PC-9 (cell line): ENCODE data around the gene BIRC2. TPM values are rescaled to one million over a fixed set of nuclear protein-coding genes. Genes with fewer than 3 reads are reported as not detected.

Source experiments
- BruUV-seq: library from RNA; stranded (reverse); fragments of 400-500 nt; replicated peaks from 2 replicates; lab custom pipeline; 2021; lab: Mats Ljungman, UMichigan
- CTCF ChIA-PET: fragments of 300-600 bp; sonication (Branson Sonifier 250); formaldehyde crosslinking; loops from one replicate; lab custom pipeline; 2022; ENCODE audit warnings: antibody characterized with exemption; lab: Charles Lee
- POLR2A ChIA-PET: fragments of 300-600 bp; sonication (Branson Sonifier 250); formaldehyde crosslinking; loops from one replicate; lab custom pipeline; 2022; ENCODE audit warnings: antibody characterized with exemption; ENCODE audit not compliant: unreplicated experiment; lab: Charles Lee
- DNase-seq, 2 experiments: peaks; one replicate each; pipeline versions ENCODE4 v3.0.0 to v3.0.0-alpha.2; 2015 to 2022; ENCODE audit warnings: mixed read lengths in 1 of 2
- H2AFZ ChIP-seq: fragments of 200-600 bp; sonication (generic); 2 replicates; pipeline ENCODE4 v1.8.1; 2017; ENCODE audit warnings: antibody characterized with exemption
- H3F3A ChIP-seq: fragments of 200-600 bp; sonication (generic); 2 replicates; pipeline ENCODE4 v1.8.1; 2017; ENCODE audit warnings: antibody characterized with exemption, mild to moderate bottlenecking, low read depth; ENCODE audit not compliant: insufficient read depth
- H3K27ac ChIP-seq: fragments of 200-600 bp; sonication (generic); 2 replicates; pipeline ENCODE4 v1.6.1; 2016; ENCODE audit warnings: mixed run types
- H3K27me3 ChIP-seq: fragments of 200-600 bp; sonication (generic); 2 replicates; pipeline ENCODE4 v1.6.1; 2016; ENCODE audit warnings: low read depth, mixed run types; ENCODE audit not compliant: insufficient read depth
- H3K36me3 ChIP-seq: fragments of 200-600 bp; sonication (generic); 2 replicates; pipeline ENCODE4 v1.6.1; 2016; ENCODE audit warnings: low read depth, mixed run types
- H3K4me1 ChIP-seq: fragments of 200-600 bp; sonication (generic); replicated peaks from 2 replicates; pipeline ENCODE4 v1.6.1; 2016; ENCODE audit warnings: mixed run types; ENCODE audit not compliant: insufficient read depth
- H3K4me2 ChIP-seq: fragments of 200-600 bp; sonication (generic); 2 replicates; pipeline ENCODE4 v1.6.1; 2017; ENCODE audit warnings: mixed run types
- H3K4me3 ChIP-seq: fragments of 200-600 bp; sonication (generic); 2 replicates; pipeline ENCODE4 v1.6.1; 2016; ENCODE audit warnings: mixed run types
- H3K79me2 ChIP-seq: fragments of 200-600 bp; sonication (generic); 2 replicates; pipeline ENCODE4 v1.6.1; 2017; ENCODE audit warnings: low read depth, mixed run types
- H3K9me2 ChIP-seq: fragments of 200-600 bp; sonication (generic); 2 replicates; pipeline ENCODE4 v1.8.1; 2017; ENCODE audit warnings: mild to moderate bottlenecking; ENCODE audit not compliant: insufficient read depth
- H3K9me3 ChIP-seq: fragments of 200-600 bp; sonication (generic); 2 replicates; pipeline ENCODE4 v1.8.1; 2016; ENCODE audit warnings: low read depth; ENCODE audit not compliant: insufficient read depth
- H4K20me1 ChIP-seq: fragments of 200-600 bp; sonication (generic); 2 replicates; pipeline ENCODE4 v1.8.1; 2017; ENCODE audit not compliant: insufficient read depth
- CTCF ChIP-seq: fragments of 200-600 bp; sonication (generic); conservative IDR thresholded peaks from 2 replicates; pipeline ENCODE4 v1.6.1; 2017; ENCODE audit warnings: mixed run types, antibody characterized with exemption, mild to moderate bottlenecking, moderate library complexity
- EZH2 ChIP-seq: fragments of 200-600 bp; sonication (generic); IDR thresholded peaks from 2 replicates; pipeline ENCODE4 v1.8.0; 2017; ENCODE audit warnings: antibody characterized with exemption, low read depth
- intact Hi-C: fragments of 100-400 bp; cut with micrococcal nuclease; formaldehyde crosslinking; loops from one replicate; pipeline ENCODE4 v1.10.0; 2022; ENCODE audit not compliant: unreplicated experiment
- total RNA-seq: library from RNA; stranded (reverse); gene quantifications from 2 replicates; pipeline ENCODE4 v1.2.3, GENCODE V29; 2021

The BIRC2 gene
- total RNA-seq, 1 experiment from 2014 or later = 33.7 TPM

GRCh38 chr11:102419181-102419580, 72.2 kb downstream of the BIRC2 start:
- POLR2A ChIA-PET = no interaction called here
- peaks cover 8% of the 10 kb centered on the region; the same call in 1 of the 2 replicates for H3K9me3 ChIP-seq
- TF ChIP-seq CTCF (no peak), EZH2 (no peak)
- no peak overlapping the region for H3K27ac ChIP-seq
- H3K4me2 ChIP-seq = no peak overlapping the region
- H2AFZ ChIP-seq = no peak overlapping the region
- intact Hi-C loops = no loop called here
- no peaks in the 10 kb centered on the region for H3K9me2 ChIP-seq
- no TSS peak for BruUV-seq
- peaks cover 83% of the 10 kb centered on the region for H3K79me2 ChIP-seq
- no peaks in the 10 kb centered on the region for H3K4me1 ChIP-seq
- H3K4me3 ChIP-seq = no peak overlapping the region
- no peaks in the 10 kb centered on the region for H3K27me3 ChIP-seq
- no peak for DNase-seq
- CTCF ChIA-PET = no interaction called here
- H4K20me1 ChIP-seq = peaks cover 12% of the 10 kb centered on the region
- H3K36me3 ChIP-seq = 0 out of 2 replicates have a peak, but pooled peaks cover 7% of the 10 kb centered on the region
- no peaks in the 10 kb centered on the region for H3F3A ChIP-seq

DNA sequence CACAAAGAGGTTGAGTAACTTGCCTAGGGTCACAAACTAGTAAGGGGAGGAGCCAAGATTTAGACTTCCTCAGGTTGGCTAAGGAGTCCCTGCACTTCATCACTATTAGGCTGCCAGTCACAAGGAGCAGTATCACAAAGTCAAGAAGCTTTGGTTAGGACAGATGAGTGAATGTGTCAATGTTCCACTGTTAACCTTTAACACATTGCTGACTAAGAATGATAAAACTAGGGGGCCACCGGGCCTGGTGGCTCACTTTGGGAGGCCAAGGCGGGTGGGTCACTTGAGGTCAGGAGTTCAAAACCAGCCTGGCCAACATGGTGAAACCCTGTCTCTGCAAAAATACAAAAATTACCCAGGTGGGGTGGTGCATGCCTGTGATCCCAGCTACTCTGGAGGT, 73.5 kb downstream of the BIRC2 start:
- Histone ChIP-seq H3K4me1 (no peaks in the 10 kb centered on the region), H3K36me3 (0 out of 2 replicates have a peak, but pooled peaks cover 7% of the 10 kb centered on the region), H3K9me2 (no peaks in the 10 kb centered on the region), H3K79me2 (peaks cover 80% of the 10 kb centered on the region), H2AFZ (no peak overlapping the region), H3F3A (no peaks in the 10 kb centered on the region), H3K4me2 (no peak overlapping the region), H3K4me3 (no peak overlapping the region), H4K20me1 (peaks cover 10% of the 10 kb centered on the region), H3K9me3 (peaks cover 8% of the 10 kb centered on the region; the same call in 1 of the 2 replicates), H3K27me3 (no peaks in the 10 kb centered on the region), H3K27ac (no peak overlapping the region)
- intact Hi-C loops = no loop called here
- DNase-seq = no peak
- no TSS peak for BruUV-seq
- ChIA-PET CTCF (no interaction called here), POLR2A (interaction anchor here (0.5 kb wide), 1 partner anchor 325 kb away, joined by 3 read pairs; no protein-coding TSS in a partner anchor)
- TF ChIP-seq CTCF (no peak), EZH2 (no peak)

- intact Hi-C loops = no loop called here
- Histone ChIP-seq H3K27ac (no peak overlapping the region), H3K27me3 (no peaks in the 10 kb centered on the region), H3K79me2 (peaks cover 81% of the 10 kb centered on the region), H3F3A (no peaks in the 10 kb centered on the region), H3K4me3 (no peak overlapping the region), H3K9me3 (peaks cover 8% of the 10 kb centered on the region; the same call in 1 of the 2 replicates), H3K9me2 (no peaks in the 10 kb centered on the region), H3K4me1 (no peaks in the 10 kb centered on the region), H3K36me3 (0 out of 2 replicates have a peak, but pooled peaks cover 7% of the 10 kb centered on the region), H4K20me1 (peaks cover 10% of the 10 kb centered on the region), H3K4me2 (no peak overlapping the region), H2AFZ (no peak overlapping the region)
- ChIA-PET CTCF (no interaction called here), POLR2A (interaction anchor here (0.6 to 0.7 kb wide), 3 partner anchors 35 to 137 kb away, joined by 4 to 5 read pairs (median 5); no protein-coding TSS in a partner anchor)
- BruUV-seq = no TSS peak
- DNase-seq = no peak
- no peak for TF ChIP-seq EZH2
- TF ChIP-seq CTCF = no peak
Observed at GRCh38 chr11:102421261-102421660, 74.2 kb downstream of the BIRC2 start.
